ENCODE results near the gene ATF6. TPM values are rescaled to one million over a fixed set of nuclear protein-coding genes. Genes with fewer than 3 reads are reported as not detected.

Gene ATF6
- total RNA-seq, 2 experiments from 2014 or later = 10.2 to 13.9 TPM

GRCh38 chr1:161910604-161911003 lies 144.5 kb downstream of the ATF6 start:
- no peaks in the 10 kb centered on the region for H3K9me3 ChIP-seq (ENCODE audit: low read length)
- BruUV-seq (replicated peaks) = no TSS peak
- H3K4me2 ChIP-seq (ENCODE audit: low read length) = no peak overlapping the region
- H3K36me3 ChIP-seq (ENCODE audit: insufficient read depth, low read length) = no peaks in the 10 kb centered on the region; the same call in 1 of the 2 replicates
- H3K4me3 ChIP-seq (ENCODE audit: low read depth, low read length, poor library complexity, severe bottlenecking) = no peak overlapping the region
- H3K4me1 ChIP-seq (ENCODE audit: insufficient read depth, low read length, poor library complexity, severe bottlenecking) = no peaks in the 10 kb centered on the region
- H4K20me1 ChIP-seq (ENCODE audit: insufficient read depth, low read length) = no peaks in the 10 kb centered on the region
- TF ChIP-seq EZH2phosphoT487 (IDR thresholded peaks at IDR 0.05; ENCODE audit: borderline replicate concordance, low read depth, low read length) (no peak), CTCF (conservative IDR thresholded peaks at IDR 0.05; ENCODE audit: low read length) (no peak)
- no peak overlapping the region for H3K27ac ChIP-seq (ENCODE audit: low read depth, low read length, poor library complexity, severe bottlenecking)
- ChIA-PET POLR2A (interaction anchor here (1.7 kb wide), 1 partner anchor 13 kb away, joined by 7 read pairs; no protein-coding TSS in a partner anchor), CTCF (ENCODE audit: unreplicated experiment) (no interaction called here)
- H3K9me2 ChIP-seq (ENCODE audit: insufficient read depth, low read length) = no peaks in the 10 kb centered on the region
- no peak for DNase-seq (ENCODE audit: low spot score)
- H3K79me2 ChIP-seq (ENCODE audit: insufficient read depth, low read depth, low read length) = no peaks in the 10 kb centered on the region
- intact Hi-C loops (cut with micrococcal nuclease; ENCODE audit: unreplicated experiment) = no loop called here
- no peak overlapping the region for H2AFZ ChIP-seq (ENCODE audit: low read length)

GRCh38 chr1:161913482-161914140 lies 147.5 kb downstream of the ATF6 start:
- CTCF ChIA-PET (ENCODE audit: unreplicated experiment) = no interaction called here
- no peak overlapping the region for H2AFZ ChIP-seq (ENCODE audit: low read length)
- POLR2A ChIA-PET = interaction anchor here (0.7 to 0.8 kb wide), 2 partner anchors 11 to 204 kb away, joined by 3 read pairs; no protein-coding TSS in a partner anchor
- H3K9me2 ChIP-seq (ENCODE audit: insufficient read depth, low read length) = no peaks in the 10 kb centered on the region
- H3K4me1 ChIP-seq (ENCODE audit: insufficient read depth, low read length, poor library complexity, severe bottlenecking) = no peaks in the 10 kb centered on the region
- no peak for TF ChIP-seq CTCF (conservative IDR thresholded peaks at IDR 0.05; ENCODE audit: low read length)
- TF ChIP-seq EZH2phosphoT487 (IDR thresholded peaks at IDR 0.05; ENCODE audit: borderline replicate concordance, low read depth, low read length) = no peak
- H3K27ac ChIP-seq (ENCODE audit: low read depth, low read length, poor library complexity, severe bottlenecking) = no peak overlapping the region
- no peaks in the 10 kb centered on the region for H3K79me2 ChIP-seq (ENCODE audit: insufficient read depth, low read depth, low read length)
- intact Hi-C loops (cut with micrococcal nuclease; ENCODE audit: unreplicated experiment) = no loop called here
- DNase-seq (ENCODE audit: low spot score) = no peak
- H4K20me1 ChIP-seq (ENCODE audit: insufficient read depth, low read length) = no peaks in the 10 kb centered on the region
- no peak overlapping the region for H3K4me3 ChIP-seq (ENCODE audit: low read depth, low read length, poor library complexity, severe bottlenecking)
- H3K36me3 ChIP-seq (ENCODE audit: insufficient read depth, low read length) = no peaks in the 10 kb centered on the region; the same call in 1 of the 2 replicates
- no TSS peak for BruUV-seq (replicated peaks)
- H3K9me3 ChIP-seq (ENCODE audit: low read length) = no peaks in the 10 kb centered on the region
- H3K4me2 ChIP-seq (ENCODE audit: low read length) = no peak overlapping the region

GRCh38 chr1:161914595-161914994 lies 148.5 kb downstream of the ATF6 start:
- Histone ChIP-seq H3K4me2 (ENCODE audit: low read length) (no peak overlapping the region), H4K20me1 (ENCODE audit: insufficient read depth, low read length) (no peaks in the 10 kb centered on the region), H3K27ac (ENCODE audit: low read depth, low read length, poor library complexity, severe bottlenecking) (no peak overlapping the region), H3K9me3 (ENCODE audit: low read length) (no peaks in the 10 kb centered on the region), H2AFZ (ENCODE audit: low read length) (no peak overlapping the region), H3K4me1 (ENCODE audit: insufficient read depth, low read length, poor library complexity, severe bottlenecking) (no peaks in the 10 kb centered on the region), H3K79me2 (ENCODE audit: insufficient read depth, low read depth, low read length) (no peaks in the 10 kb centered on the region), H3K36me3 (ENCODE audit: insufficient read depth, low read length) (no peaks in the 10 kb centered on the region; the same call in 1 of the 2 replicates), H3K4me3 (ENCODE audit: low read depth, low read length, poor library complexity, severe bottlenecking) (no peak overlapping the region), H3K9me2 (ENCODE audit: insufficient read depth, low read length) (no peaks in the 10 kb centered on the region)
- no peak for DNase-seq (ENCODE audit: low spot score)
- TF ChIP-seq EZH2phosphoT487 (IDR thresholded peaks at IDR 0.05; ENCODE audit: borderline replicate concordance, low read depth, low read length) = no peak
- TF ChIP-seq CTCF (conservative IDR thresholded peaks at IDR 0.05; ENCODE audit: low read length) = no peak
- CTCF ChIA-PET (ENCODE audit: unreplicated experiment) = no interaction called here
- intact Hi-C loops (cut with micrococcal nuclease; ENCODE audit: unreplicated experiment) = no loop called here
- BruUV-seq (replicated peaks) = no TSS peak
- POLR2A ChIA-PET = interaction anchor here (0.6 to 0.8 kb wide), 2 partner anchors 10 to 16 kb away, joined by 4 to 5 read pairs; no protein-coding TSS in a partner anchor
